CD4-positive, alpha-beta T cell treated with Interleukin-17A for 4 hours (primary cell): ENCODE results near the gene FKBP2.

Experiments
- DNase-seq: peaks from one replicate; pipeline ENCODE4 v3.0.0-alpha.2; 2020; ENCODE audit warnings: mixed read lengths

Gene FKBP2

GRCh38 chr11:64265176-64266160 is 24.6 kb downstream of the FKBP2 start:
- no peak for DNase-seq

DNA sequence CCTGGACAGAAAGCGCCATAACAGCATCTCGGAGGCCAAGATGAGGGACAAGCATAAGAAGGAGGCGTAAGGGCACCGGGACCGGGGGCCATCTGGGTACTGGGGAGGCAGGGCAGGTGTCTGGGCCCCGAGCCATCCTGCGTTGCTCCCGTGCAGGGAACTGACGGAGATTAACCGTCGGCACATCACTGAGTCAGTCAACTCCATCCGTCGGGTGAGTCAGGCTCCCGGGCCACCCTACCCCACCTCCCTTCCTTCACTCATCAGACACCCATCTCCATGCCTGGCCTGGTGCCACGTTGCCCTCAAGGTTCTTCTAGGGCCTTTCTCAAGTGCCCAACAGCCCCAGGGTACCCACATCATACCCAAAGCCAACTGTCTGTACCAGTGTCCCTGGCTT is 25.4 kb downstream of the FKBP2 start:
- DNase-seq: no peak

DNA sequence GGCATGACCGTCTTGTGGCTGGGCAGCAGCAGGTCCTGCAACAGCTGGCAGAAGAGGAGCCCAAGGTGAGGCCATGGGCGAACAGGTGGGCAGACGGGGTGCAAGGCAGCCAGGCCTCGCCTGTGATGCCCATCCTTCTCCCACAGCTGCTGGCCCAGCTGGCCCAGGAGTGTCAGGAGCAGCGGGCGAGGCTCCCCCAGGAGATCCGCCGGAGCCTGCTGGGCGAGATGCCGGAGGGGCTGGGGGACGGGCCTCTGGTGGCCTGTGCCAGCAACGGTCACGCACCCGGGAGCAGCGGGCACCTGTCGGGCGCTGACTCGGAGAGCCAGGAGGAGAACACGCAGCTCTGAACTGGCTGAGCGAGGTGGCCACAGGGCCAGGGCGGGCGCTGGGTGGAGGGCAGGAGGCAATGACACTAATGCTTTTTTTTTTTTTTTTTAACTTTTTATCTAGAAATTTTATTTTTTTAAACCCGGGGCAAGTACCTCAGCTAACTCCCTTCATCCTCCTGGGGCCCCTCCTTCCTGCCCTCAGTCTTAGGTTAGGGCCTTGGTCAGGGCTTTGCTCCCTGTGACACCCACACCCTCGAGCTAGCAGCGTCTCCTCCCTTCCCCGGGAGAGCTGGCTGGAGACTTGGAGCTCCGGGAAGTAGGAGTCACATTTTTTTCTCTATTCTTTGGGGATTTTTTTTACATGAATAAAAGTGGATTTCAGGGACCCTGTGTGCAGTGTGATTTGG is 26.5 kb downstream of the FKBP2 start:
- DNase-seq: no peak

DNA sequence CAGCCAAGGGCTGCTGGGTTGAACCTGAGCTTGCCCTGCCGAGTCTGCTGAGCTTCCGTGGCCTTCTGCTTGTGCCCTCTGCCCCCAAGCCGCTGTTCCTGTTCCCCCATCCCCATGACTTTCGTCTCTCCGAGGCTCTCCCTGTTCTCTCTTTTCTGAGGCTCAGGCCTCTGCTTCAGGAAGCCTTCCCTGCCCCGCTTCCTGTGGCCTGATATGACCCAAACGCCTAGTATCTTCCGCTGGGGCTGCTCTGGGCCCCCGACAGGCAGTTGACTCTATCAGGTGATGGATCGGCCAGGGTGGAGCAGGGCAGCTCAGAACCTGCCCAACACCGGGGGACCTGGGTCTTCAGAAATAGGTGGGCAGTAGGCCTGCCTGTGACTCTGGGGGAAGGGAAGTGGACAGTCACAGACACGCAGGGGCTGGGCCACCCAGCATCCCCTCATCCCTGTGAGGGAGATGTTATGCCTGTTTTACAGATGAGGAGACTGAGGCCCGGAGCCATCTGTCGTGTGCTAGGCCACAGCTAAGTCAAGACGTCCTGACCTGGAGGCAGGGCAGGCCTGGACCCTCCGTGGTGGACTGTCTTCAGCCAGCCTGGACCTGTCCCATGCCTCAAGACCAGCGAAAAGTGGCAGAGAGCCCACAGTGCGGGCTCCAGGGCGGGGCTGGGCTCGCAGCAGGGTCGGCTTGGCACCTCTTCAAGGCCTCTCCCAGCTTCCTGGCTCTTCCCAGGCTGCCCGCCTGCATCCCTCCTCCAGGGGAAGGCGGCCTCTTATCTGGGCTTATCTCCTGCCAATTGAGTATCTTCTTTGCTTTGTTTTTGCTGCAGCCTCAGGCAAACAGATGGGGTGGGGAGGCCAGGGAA is 27.4 kb downstream of the FKBP2 start:
- no peak for DNase-seq

GRCh38 chr11:64268893-64269539 is 28.1 kb downstream of the FKBP2 start:
- peak; percentile 55 for DNase-seq

DNA sequence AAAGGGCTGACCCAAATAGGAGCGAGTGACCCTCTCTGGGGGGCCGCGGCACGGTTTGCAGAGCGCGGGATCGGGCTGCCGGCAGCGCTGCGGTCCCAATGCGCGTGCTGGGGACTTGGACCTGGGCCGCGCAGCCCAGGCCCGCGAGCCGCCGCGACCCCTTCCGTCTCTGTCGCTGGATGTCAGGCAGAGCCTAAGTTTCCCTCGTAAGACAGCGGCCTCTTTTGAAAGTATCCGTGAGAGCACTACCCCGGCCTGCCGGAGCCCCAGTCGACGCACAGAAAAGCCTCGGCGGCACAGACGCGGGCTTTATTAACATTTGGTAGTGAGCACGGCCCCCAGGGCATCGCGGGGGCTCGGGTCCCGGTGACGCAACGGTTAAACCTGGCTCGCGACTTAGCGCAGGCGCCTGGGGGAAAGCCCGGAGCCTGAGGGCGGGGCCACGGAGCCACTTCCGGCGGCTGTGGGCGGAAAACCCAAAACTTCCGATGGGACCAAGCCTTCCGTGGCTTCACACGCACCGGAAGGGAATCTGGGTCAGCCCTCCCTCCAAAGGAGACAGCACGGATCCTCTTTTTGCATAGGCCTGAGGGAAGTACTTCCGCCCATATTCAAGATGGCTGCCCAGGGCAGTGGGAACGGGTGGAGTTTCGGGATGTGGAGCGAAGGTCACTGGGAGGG is 28.8 kb downstream of the FKBP2 start:
- peak; percentile 98 for DNase-seq

GRCh38 chr11:64275031-64275800 is 34.3 kb downstream of the FKBP2 start:
- no peak for DNase-seq

GRCh38 chr11:64275841-64276240 is 34.9 kb downstream of the FKBP2 start:
- no peak for DNase-seq

GRCh38 chr11:64276653-64277431 is 35.9 kb downstream of the FKBP2 start:
- no peak for DNase-seq

GRCh38 chr11:64278576-64279190 is 37.8 kb downstream of the FKBP2 start:
- no peak for DNase-seq

DNA sequence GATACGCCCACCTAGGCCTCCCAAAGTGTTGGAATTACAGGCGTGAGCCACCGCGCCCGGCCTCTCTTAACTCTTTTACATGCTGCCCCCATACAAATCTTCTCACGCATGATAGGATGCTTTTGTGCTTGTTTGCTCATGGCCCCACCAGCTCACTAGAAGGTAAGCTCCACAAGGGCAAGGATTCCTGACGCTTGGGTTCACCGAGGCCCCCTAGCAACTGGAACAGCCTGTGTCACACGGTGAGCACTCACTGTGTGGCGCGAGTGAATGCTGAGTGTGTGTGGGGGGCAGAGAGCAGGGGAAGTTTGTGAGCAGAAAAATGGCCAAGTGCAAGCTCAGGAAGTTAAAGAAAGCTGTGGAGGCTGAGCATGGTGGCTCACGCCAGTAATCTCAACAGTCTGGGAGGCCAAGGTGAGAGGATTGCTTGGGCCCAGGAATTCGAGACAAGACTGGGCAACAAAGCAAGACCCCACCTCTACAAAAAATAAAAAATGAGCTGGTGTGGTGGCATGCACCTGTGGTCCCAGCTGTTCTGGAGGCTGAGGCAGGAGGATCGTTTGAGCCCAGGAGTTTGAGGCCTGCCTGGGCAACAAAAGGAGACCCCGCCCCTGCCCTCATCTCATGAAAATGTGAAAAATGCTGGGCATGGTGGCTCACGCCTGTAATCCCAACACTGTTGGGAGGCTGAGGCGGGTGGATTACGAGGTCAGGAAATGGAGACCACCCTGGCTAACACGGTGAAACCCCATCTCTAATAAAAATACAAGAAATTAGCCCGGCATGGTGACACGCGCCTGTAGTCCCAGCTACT is 41.3 kb downstream of the FKBP2 start:
- DNase-seq: no peak

- DNase-seq: no peak
Observed at GRCh38 chr11:64283092-64283491, 42.2 kb downstream of the FKBP2 start.

- DNase-seq: peak; percentile 95
Observed at GRCh38 chr11:64284048-64284961, 43.4 kb downstream of the FKBP2 start, which contains the start of gene BAD. BAD (minus strand) TSS chr11:64284665; CDS start chr11:64284368, 297 bp downstream.

GRCh38 chr11:64284962-64285884 is 44.3 kb downstream of the FKBP2 start, which contains the start of gene GPR137:
GPR137 (plus strand) TSS chr11:64285848; CDS start chr11:64286525, 677 bp downstream.
- DNase-seq: peak; percentile 94

DNA sequence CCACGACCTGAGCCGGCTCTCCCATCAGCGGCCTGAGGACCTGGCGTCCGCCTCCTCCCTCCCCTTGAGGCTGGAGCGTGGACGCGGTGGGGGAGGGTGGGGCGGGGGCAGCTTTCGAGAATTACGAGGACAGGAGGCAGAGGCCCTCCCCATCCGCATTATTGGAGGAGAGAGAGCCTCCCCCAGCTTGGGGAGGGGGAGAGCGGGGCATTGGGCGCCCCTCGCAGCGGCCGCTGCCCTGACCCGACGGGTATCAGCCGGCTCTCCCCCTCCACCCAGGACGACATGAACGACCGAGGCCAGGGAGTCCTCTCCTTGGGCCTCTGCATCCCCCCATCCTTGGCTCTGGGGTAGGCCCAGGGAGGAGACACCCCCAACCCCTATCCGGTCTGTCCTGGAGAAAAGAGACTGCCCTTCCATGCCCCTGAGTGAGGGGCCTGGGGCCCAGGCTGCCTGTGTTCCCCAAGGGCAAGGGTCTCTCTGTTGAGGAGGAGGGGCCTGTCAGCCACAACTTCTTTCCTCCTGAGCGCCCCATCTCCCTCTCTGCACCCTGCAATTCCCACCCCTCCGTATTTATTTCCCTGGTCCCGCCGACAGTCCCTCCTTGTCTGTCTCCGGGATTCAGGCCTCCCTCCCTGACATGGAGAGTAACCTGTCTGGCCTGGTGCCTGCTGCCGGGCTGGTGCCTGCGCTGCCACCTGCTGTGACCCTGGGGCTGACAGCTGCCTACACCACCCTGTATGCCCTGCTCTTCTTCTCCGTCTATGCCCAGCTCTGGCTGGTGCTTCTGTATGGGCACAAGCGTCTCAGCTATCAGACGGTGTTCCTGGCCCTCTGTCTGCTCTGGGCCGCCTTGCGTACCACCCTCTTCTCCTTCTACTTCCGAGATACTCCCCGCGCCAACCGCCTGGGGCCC is 45.2 kb downstream of the FKBP2 start:
- DNase-seq: peak; percentile 38
